Type B pancreatic cell (in vitro differentiated cells): ENCODE data around the gene CALCOCO1. TPM values are rescaled to one million over a fixed set of nuclear protein-coding genes. Genes with fewer than 3 reads are reported as not detected.

ENCODE experiments used
- DNase-seq: peaks from one replicate; pipeline ENCODE4 v3.0.0; 2021; ENCODE audit warnings: mixed read lengths; ENCODE audit not compliant: unreplicated experiment; ENCODE audit errors: extremely low spot score
- H3K27ac Mint-ChIP-seq: 2 replicates; pipeline ENCODE4 v1.8.0; 2021; ENCODE audit warnings: mild to moderate bottlenecking, mixed read lengths
- H3K27me3 Mint-ChIP-seq: 2 replicates; pipeline ENCODE4 v1.8.0; 2021; ENCODE audit warnings: mixed read lengths
- H3K36me3 Mint-ChIP-seq: 2 replicates; pipeline ENCODE4 v1.8.0; 2021; ENCODE audit warnings: mixed read lengths
- H3K4me1 Mint-ChIP-seq: one replicate; pipeline ENCODE4 v1.8.0; 2021; ENCODE audit warnings: mixed read lengths; ENCODE audit not compliant: unreplicated experiment
- H3K4me3 Mint-ChIP-seq: 2 replicates; pipeline ENCODE4 v1.8.0; 2021; ENCODE audit warnings: mild to moderate bottlenecking, mixed read lengths
- H3K9me3 Mint-ChIP-seq: 2 replicates; pipeline ENCODE4 v1.8.0; 2021; ENCODE audit warnings: mixed read lengths
- CTCF ChIP-seq: fragments of 200-600 bp; sonication (generic); conservative IDR thresholded peaks from 2 replicates; pipeline ENCODE4 v1.5.0; 2021; ENCODE audit warnings: antibody characterized with exemption, mild to moderate bottlenecking
- long read RNA-seq: library from polyadenylated mRNA; unstranded; transcript quantifications from one replicate; pipeline ENCODE4 v2.0.0, GENCODE V29; 2020
- total RNA-seq: library from RNA; stranded (reverse); gene quantifications from 2 replicates; pipeline ENCODE4 v1.2.1, GENCODE V29; 2021; ENCODE audit warnings: low replicate concordance

CALCOCO1 gene
- 66.2 and 86.7 TPM in 2 replicates for total RNA-seq
- long read RNA-seq, partial matches to known transcripts: 0 of 1 reads
- long read RNA-seq, other reads (novel, unspliced or antisense): 1 of 1 reads

GRCh38 chr12:53727310-53728041 lies at the start of gene CALCOCO1:
TSS of gene CALCOCO1 (minus strand) at chr12:53727452. CDS start at chr12:53725242, 2,210 bp downstream.
- Mint-ChIP-seq H3K27ac (peak within 1 kb of the TSS; percentile 90), H3K36me3 (peaks cover 5% of the 10 kb centered on the region), H3K9me3 (no peaks in the 10 kb centered on the region), H3K4me3 (peak within 1 kb of the TSS; percentile 98), H3K27me3 (peaks cover 15% of the 10 kb centered on the region), H3K4me1 (peaks cover 12% of the 10 kb centered on the region)
- no peak for TF ChIP-seq CTCF
- DNase-seq: peak; percentile 95

GRCh38 chr12:53776872-53777271 lies 49.6 kb upstream of the CALCOCO1 start:
- no peak for TF ChIP-seq CTCF
- H3K4me3 Mint-ChIP-seq: no peak overlapping the region
- no peaks in the 10 kb centered on the region for H3K4me1 Mint-ChIP-seq
- no peak for DNase-seq
- H3K36me3 Mint-ChIP-seq: no peaks in the 10 kb centered on the region
- H3K27me3 Mint-ChIP-seq: peaks cover 80% of the 10 kb centered on the region
- H3K27ac Mint-ChIP-seq: no peak overlapping the region
- H3K9me3 Mint-ChIP-seq: no peaks in the 10 kb centered on the region

DNA sequence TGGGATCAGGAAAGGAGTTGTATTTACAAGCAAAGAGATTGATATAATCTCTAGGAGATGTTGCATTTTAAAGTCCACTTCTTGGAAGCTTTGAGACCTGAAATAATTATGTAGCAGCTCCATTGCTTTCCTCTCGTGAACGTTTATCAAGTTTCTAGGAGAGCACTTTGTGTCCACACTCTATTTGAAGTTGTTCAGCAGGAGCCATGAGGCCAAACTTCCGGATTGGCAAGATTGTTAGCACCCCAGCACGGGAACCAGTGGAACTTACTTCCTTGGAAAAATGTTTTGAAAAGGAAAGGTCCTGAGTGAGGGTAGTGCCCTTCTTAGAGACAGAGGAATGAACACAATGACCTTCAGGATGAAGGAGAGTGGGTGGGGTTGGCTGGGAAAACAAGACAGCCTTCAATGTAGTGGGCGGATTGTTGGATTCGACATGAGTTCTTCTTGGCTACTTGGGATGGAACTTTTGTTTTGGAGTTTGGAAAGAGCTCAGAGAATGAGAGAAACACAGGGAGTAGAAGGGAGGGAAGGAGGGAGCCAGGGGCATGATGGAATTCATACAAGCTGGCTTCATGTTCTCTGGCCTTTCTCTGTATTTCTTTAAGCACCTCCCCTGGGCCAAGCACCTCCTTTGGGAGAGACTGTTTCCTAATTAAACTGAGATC lies 48.4 kb upstream of the CALCOCO1 start:
- no peak for DNase-seq
- no peak for TF ChIP-seq CTCF
- Mint-ChIP-seq H3K4me1 (no peaks in the 10 kb centered on the region), H3K4me3 (no peak overlapping the region), H3K9me3 (no peaks in the 10 kb centered on the region), H3K27ac (no peak overlapping the region), H3K27me3 (peaks cover 77% of the 10 kb centered on the region), H3K36me3 (no peaks in the 10 kb centered on the region)

DNA sequence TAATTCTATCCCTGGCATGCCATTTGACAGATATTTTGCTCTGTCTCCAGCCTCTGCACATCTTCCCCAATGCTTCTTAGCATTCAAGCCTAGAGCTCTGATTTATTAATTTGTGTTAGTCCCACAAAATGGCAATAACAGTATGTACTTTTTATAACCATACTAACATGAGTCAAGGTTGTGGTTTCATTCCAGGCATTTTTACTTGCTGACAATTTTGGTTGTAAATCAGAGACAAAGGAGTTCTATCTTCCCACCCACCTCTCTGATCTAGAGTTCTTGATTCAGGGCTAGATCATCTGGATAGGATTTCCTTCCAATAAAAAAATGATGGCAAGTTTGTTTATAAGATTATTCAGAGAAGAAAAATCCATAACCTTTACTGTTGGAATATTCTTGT lies 43.0 kb upstream of the CALCOCO1 start:
- Mint-ChIP-seq H3K36me3 (no peaks in the 10 kb centered on the region), H3K27ac (no peak overlapping the region), H3K27me3 (peaks cover 84% of the 10 kb centered on the region), H3K9me3 (no peaks in the 10 kb centered on the region), H3K4me1 (no peaks in the 10 kb centered on the region), H3K4me3 (no peak overlapping the region)
- TF ChIP-seq CTCF: no peak
- DNase-seq: no peak

- no peak for DNase-seq
- Mint-ChIP-seq H3K27ac (no peak overlapping the region), H3K4me3 (no peak overlapping the region), H3K27me3 (peaks cover 86% of the 10 kb centered on the region), H3K4me1 (no peaks in the 10 kb centered on the region), H3K36me3 (no peaks in the 10 kb centered on the region), H3K9me3 (no peaks in the 10 kb centered on the region)
- TF ChIP-seq CTCF: no peak
Observed at GRCh38 chr12:53768976-53769375, 41.7 kb upstream of the CALCOCO1 start.
